Hippocampal formation (tissue), 2 donors: ENCODE measurements around the gene BBS7.
A peak's percentile ranks its signal among the peaks of the same experiment; 100 is the strongest.

Experiments used
- DNase-seq, 2 donors: peaks; one replicate each; lab custom pipeline; 2025; lab: John Stamatoyannopoulos, UW

BBS7 gene

GRCh38 chr4:121824950-121825349 is 45.3 kb downstream of the BBS7 start:
- DNase-seq, result no peak

DNA sequence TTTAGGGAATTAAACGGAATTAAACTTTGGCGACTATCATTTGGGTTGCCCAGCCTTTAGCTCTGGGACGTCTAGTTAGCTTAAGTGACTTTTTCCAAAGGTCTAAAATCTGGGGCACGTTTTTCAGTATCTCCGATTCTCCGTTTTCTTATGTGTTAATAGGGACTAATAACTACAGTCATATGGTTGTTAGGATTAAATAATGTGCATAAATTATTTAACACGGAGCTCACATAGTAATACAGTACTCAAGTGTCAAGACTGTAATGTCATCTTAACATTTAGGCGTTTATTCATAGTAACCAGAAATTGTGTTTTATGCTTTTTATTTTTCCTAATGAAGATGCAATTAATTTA is 46.1 kb downstream of the BBS7 start:
- DNase-seq, result peak in 1 of 2 donors; percentile 51

DNA sequence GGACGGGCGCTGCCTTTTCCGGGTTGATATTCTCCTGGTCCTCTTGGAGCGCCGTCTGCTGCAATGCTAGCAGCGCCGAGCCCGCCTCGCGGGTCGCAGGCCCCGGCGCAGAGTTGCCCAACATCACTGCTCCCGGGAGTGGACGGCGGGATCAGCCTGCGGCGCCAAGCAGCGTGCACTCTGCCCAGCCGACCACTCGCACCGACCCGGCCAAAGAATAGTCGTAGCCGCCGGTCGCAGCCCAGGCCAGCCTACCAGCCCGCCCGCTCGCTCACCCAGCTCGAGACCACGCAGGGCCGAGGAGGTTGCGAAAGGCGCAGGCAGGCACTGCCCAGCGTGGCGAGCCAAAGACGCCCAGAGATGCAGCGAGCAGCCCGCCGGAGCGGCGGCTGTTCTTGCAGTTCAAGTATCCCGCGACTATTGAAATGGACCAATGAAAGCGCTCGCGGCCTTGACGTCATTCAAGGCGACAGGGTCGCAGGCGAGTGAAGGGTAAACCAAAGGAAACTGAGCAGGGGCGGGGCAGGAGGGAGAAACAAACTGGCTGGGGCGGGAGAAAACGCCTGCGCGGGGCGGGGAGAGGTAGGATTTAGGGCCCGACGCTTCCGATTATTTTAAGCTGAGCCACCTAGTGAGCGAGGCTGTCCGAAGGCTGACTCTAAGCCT is 46.6 kb downstream of the BBS7 start, which contains the start of gene CCNA2:
CCNA2 (minus strand) TSS at position 379 of the 666 bp plus-strand sequence; CDS start at position 124, 255 bp downstream.
- peak; percentile 92 to 94 for DNase-seq

GRCh38 chr4:121822796-121823504 is 47.3 kb downstream of the BBS7 start:
- DNase-seq, result no peak

GRCh38 chr4:121822047-121822446 is 48.2 kb downstream of the BBS7 start:
- no peak for DNase-seq

- DNase-seq, result no peak
Observed at GRCh38 chr4:121819216-121819965, 50.9 kb downstream of the BBS7 start.

GRCh38 chr4:121818215-121818614 is 52.1 kb downstream of the BBS7 start:
- no peak for DNase-seq

GRCh38 chr4:121817701-121818100 is 52.6 kb downstream of the BBS7 start:
- DNase-seq, result no peak

GRCh38 chr4:121817006-121817405 is 53.3 kb downstream of the BBS7 start:
- DNase-seq, result no peak

DNA sequence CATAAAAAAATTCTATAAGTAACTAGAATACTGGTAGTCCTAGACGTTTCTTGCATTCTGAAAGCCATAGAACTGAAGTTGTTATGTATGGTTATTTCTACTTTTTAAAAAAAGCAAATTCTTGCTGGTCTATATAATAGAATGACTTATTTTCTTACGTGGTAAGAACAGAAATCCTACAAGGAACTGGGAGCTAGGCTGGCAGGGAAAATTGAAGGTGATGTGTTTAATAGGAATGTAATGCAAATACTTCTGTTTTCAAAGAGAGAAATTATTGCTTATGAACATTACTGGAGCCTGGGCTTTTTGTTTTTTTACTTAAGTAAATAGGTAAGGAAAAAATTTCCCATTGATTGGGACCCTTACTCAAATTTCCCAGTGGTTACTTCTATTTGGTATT is 55.5 kb downstream of the BBS7 start:
- no peak for DNase-seq

- no peak for DNase-seq
Observed at GRCh38 chr4:121811122-121811521, 59.2 kb downstream of the BBS7 start.

GRCh38 chr4:121806411-121806810 is 63.9 kb downstream of the BBS7 start:
- no peak for DNase-seq

DNA sequence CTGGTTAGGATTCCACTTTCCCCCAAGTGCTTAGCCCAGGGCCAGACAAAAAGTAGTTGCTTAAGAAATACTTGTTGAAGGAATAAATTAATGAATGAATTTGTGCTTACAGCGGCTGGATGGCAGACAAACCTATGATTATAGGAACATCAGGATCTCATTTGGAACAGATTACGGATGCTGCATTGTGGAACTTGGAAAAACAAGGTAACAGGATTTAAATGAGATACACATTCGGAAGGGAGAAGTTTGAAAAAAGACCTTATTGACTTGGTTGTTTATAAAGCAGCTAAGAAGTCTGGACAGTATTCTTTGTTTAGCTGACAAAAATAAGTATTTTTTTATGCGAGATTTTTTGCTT is 68.6 kb downstream of the BBS7 start:
- DNase-seq, result no peak

DNA sequence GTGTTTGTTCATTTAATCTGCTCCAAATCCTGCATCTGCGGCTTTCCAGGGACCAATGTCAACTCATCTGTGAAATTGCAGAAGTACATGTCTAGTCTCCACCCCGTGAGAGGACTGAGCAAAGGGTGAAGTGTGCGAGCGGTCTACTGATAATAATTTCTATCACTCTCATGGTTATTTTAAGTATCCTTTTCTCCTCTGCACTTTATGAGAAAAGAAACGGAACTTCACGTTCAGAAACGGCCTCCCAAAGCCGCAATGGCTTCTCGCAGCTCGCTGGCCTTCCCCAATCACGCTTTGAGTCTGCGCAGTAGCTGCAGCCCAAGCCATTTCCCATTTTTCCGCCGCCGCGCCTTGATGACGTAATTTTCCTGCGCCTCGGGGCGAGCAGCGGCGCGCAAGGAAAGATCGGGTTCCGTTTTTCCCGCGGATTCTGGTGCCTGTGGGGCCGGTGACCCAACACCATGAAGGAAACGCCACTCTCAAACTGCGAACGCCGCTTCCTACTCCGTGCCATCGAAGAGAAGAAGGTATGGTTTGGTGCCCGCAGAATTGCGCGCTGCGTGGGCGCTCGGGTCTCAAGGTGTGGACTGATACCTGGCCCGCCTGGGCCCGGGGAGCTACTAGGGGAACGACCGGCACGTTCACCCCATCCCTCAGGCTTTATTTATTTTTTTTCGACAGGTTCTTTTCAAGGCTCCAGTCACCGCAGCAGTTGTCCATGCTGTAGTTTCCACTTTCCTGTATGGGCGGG is 69.1 kb downstream of the BBS7 start, which contains the start of gene EXOSC9:
EXOSC9 (plus strand) TSS at position 363 of the 754 bp plus-strand sequence; CDS start at position 465, 102 bp downstream.
- peak; percentile 79 to 91 for DNase-seq

- DNase-seq, result peak in 1 of 2 donors; percentile 70
Observed at GRCh38 chr4:121800638-121800960, 69.7 kb downstream of the BBS7 start.

GRCh38 chr4:121799867-121800501 is 70.3 kb downstream of the BBS7 start:
- peak in 1 of 2 donors; percentile 40 for DNase-seq

DNA sequence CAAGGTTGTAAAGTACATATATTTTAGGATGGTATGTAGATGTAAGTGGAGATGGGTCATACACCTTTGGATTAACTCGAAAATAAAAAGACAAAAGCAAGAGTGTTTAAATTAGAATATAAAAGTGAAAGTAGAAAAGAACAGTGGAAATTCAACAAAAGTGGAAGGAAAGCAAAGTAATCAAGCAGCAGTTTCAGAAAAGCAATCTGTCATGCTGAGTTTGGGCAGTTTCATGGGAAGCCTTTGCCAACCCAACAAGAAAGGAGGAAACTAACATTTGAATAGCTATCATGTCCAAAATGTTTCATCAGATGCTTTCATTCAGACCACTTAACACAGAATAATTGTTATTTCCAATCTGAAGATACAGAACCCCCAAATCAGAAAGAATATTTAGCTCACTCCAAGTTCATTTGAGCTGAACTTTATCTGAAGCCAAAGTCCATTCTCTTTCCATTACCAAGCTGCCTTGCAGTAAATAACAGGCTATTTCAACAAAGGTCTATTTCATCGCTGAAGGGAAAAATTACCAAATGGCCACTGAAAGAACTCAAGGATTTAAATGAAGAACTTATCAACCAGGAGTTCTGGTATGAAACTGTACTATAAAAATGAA is 71.0 kb downstream of the BBS7 start:
- no peak for DNase-seq

GRCh38 chr4:121796283-121796682 is 74.0 kb downstream of the BBS7 start:
- no peak for DNase-seq

DNA sequence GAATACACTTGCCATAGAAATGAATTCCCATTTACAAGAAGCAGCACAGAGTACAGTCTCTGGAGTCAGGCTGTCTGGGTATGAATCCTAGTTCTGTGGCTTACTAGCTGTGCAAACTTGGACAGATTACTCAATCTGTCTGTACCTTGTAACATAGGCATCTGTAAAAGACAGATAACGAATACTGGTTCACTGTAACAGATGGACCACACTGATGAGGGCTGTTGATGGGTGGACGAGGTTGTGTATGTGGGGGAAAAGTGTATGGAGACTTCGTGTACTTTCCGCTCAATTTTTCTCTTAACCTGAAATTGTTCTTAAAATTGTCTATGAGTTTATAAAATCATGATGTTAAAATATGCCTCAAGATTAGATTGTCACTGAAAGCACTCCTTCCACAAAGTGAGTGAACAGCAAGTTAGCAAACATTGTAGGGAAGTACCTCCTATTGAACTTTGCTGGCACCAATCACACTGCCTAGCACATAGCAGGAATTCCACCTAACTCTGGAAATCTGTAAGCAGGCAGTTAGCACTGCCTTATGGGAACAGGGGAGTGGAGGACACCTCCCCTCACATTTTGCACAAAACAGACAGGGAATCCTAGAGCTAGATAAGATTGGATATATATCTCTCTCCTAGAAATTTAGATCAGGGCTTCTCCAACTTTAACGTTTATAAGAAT is 75.6 kb downstream of the BBS7 start:
- DNase-seq, result no peak

- DNase-seq, result no peak
Observed at GRCh38 chr4:121792966-121793365, 77.3 kb downstream of the BBS7 start.

GRCh38 chr4:121791481-121791880 is 78.8 kb downstream of the BBS7 start:
- DNase-seq, result no peak
